ENCODE data around the gene LGSN.
A peak's percentile ranks its signal among the peaks of the same experiment; 100 is the strongest.
"Not testable (repeated sequence)": the region's sequence is repeated elsewhere in the genome, so short reads cannot be mapped to it uniquely, and the experiment has no call there.

Gene LGSN

DNA sequence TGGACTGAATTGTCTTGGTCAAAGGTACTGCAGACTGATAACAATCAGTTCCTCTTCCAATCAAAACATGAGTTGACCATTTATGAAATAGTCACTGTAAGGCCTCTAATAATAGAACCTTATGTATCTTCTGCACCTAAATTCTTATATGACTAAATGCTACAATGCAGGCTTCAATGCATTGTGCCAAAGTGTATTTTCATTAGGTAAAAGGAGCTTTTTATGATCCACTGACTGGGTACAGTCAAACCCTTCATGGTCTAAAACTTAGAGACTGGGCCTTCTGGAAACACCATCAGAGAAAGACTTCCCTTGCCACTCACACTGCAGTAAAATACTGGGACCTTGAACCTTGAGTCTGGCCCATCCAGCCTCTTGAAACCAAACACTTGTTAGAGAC is 16.3 kb downstream of the LGSN start:
- no peak for DNase-seq

DNA sequence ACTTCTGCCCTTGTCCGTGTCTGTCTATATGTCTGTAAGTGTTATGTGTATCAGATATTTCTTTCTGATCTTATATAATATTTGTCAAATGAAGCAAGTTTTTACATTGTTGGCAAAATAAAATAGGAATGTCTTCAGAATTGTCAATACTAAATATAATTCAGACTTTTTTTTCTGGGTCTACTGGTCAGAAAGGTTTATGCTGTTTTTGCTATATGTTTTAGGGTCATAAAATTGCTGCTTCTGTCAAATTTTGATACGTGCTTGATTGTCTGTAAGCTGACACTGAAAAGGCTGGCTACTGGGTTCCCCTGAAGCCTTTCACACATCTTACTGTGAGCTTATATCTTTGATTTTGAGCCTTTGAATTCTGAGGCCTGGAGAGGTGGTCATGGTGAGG is 20.1 kb downstream of the LGSN start:
- no peak for DNase-seq

DNA sequence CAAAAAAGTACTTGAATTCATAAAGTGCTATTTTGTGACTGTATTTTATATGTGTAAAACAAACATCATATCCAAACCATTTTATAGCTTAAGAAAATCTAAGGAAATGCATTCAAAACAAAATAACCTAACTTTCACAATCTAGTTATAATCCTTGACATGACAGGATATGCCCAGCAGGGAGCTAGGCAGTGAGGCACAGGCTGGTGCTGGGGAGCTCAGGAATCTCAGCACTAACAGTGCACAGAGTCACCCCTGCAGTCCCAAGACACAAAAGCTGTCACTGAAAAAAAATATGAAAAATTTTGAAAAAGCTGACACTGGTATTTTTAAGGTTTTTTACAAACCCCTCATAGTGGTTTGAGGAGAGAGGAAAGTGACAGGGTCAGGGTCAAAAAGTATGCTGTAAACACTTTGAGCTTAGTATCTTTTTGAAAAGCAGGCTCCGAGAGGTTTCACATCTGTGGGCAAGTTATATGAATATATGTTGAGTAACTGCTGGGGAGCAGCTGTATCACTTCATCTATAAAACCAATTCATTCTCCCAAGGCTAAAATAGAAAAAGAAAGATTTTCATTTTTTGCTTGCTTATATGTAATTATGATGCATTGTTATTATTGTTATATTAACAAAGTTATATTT is 24.1 kb downstream of the LGSN start:
- no peak for DNase-seq

DNA sequence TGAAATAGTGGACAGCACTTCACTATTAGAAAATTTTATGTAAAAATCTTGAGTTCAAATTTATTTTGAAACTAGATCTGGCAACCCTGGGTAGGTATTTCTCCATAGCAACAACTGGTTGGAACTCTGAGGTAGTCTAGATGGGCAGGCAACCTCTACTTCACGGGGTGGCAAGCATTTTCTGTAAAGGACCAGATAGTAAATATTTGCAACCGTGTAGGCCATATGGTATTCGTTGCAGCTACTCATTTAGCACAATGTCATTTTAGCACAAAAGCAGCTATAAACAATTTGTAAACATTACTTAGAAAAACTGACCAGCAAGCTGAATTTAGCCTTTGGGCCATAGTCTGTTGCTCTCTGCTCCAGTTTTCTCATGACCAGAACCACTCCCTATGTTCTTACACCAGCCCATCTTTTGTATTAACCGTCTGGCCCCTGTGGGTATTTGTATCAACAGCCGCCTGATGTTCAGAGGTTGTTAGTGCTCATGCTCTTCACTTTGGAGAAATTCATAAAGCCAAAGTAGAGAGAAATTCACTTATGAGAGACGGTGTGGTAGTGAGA is 29.2 kb downstream of the LGSN start:
- DNase-seq: no peak

DNA sequence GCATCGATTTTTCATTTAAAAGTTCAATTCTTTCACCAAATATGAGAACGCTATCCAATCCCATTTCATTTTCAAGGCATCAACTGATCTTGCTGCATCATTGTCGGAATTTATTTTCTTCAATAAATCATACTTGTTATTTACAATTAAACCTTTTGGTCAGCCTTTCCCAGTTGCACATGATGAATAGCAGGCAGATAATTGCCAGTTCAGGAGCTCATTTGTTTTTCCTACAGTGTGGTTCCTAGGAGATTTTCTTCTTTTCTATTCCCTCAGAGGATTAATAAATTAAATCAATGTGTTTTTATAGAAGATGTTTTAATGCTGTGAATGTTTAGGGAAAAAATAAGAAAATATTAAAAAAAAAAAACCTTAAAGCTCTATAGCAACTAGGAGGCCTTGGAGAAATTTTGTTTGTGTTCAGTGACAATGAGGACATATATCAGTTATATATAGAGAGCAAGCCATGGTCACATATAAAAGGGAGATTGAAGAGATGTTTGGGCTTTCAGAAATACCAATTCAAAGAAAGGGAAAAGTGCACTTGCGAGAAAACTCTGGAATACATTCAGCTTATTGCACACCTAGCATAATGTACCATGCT is 30.4 kb downstream of the LGSN start:
- no peak for DNase-seq

DNA sequence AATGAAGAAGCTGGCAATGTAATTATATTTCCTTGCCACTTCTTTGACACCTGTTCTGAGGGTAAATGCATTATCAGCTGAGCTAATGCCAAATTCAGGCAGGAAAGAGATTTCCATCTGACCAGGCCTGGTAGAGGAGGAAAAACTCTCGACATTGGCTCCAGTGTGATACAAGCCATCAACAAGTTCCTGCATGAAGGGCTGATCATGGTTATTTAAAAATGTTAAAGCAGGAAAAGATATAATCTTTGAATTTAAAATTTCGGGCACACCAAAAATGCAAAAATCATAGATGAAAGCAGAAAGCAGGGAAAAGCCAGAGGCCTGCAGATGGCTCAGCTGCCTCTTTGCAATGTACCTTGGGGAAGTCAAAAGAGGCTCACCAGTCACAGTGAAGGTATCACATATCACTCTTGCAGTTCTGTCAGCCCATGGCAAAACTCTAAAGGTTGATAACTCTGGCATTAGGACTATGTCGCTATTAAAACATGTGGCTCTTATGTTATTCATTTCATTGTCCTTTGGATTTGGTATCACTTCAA is 39.1 kb downstream of the LGSN start:
- DNase-seq: no peak

DNA sequence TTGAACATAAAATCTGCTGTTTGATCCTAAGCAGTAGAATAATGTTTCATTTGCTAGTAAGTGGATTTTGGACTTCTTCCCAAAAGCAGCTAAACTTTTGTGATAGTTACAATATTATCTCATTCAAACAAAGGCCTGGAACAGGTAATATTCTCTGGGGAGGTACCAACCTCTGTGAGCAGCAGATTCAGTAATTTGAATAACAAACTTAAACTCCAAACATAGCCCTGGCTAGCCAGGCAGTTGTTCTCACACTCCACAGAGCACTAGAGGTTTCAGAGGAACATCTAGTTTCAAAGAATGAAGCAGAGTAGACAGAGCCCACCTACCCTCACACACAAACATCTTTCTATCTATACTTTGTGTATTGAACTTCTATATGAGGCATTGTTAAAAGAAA is 40.9 kb downstream of the LGSN start:
- no peak for DNase-seq

DNA sequence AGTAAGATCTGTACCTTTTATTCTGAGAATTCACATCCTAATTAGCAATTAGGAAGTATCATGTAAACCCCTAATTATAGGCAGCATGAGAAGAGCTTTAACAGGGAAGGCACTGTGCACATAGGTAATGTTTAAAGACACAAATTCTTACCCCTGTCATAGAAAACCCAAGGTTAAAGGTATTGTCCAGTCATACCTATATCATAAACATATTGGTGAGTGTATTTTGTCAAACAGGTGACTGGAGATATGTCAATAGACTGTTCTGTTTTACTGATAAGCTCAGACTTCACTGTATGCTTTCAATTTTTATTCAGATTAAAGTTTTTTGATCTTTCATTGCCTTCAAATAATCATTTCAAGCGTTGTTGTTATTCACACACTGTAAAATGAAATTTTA is 43.8 kb downstream of the LGSN start:
- no peak for DNase-seq

DNA sequence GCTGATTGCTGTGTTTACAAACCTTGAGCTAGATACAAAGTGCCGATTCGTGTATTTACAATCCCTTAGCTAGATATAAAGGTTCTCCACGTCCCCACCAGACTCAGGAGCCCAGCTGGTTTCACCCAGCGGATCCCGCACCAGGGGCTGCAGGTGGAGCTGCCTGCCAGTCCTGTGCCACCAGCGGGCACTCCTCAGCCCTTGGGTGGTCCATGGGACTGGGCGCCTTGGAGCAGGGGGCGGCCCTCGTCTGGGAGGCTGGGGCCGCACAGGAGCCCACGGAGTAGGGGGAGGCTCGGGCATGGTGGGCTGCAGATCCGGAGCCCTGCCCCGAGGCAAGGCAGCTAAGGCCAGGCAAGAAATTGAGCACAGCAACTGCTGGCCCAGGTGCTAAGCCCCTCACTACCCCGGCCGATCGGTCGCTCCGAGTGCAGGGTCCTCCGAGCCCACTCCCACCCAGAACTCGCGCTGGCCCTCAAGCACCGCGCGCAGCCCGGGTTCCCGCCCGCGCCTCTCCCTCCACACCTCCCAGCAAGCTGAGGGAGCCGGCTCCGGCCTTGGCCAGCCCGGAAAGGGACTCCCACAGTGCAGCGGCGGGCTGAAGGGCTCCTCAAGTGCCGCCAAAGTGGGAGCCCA is 44.9 kb downstream of the LGSN start:
- not testable (repeated sequence) for DNase-seq

DNA sequence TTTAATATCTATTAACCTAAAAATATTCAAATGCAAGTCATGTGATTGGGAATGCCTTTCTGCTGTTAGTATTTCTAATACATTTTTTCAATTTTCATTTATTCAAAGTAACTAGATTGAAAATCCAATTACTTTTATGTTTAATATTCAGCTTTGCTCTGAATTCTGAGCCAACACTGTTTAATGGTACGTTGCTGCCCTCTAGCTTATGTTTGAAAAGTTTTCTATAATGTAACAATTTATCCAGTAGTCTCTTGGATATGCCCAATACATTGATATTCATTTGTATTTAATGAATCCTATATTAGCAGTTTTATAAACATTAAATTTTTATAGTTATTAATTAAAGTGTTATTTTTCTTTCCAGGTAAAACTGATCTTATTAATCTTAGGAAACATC is 47.4 kb downstream of the LGSN start:
- DNase-seq: peak; percentile 23

DNA sequence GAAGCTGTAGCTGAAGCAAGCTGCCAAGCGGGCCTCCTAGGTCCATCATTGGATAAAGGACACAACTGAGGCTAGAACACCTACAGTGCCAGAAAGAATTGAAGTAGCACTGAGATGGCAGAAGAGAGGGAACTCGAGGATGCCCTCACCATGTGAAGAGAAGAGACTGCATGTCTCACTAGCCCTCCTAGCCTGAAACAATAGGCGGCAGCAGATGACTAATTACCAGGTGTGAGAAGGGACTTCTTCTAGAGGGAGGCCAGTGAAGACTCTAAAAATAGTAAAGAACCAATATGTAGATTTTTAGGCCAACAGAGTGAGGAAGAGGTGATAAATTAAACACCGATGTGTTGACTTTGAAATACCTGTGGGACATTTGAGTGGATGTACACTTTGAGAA is 50.3 kb downstream of the LGSN start:
- DNase-seq: no peak

DNA sequence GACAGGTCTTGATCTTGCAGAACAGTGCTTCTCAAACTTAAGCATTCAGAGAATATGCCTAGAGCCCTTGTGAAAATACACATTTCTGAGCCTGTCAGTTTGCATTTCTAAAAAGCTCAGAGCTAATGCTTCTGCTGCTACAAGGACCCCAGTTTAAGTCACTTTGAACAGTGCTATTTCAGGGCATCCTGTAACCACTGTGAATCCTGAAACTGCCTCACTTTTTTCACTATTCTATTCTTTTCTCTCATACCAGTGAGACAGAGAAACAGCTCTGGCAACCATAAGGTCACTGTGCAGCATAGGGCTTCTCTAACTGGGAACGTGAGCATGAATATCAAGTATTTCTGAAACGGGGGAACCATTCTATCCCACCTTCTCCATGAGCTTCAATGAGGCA is 51.2 kb downstream of the LGSN start:
- no peak for DNase-seq

DNA sequence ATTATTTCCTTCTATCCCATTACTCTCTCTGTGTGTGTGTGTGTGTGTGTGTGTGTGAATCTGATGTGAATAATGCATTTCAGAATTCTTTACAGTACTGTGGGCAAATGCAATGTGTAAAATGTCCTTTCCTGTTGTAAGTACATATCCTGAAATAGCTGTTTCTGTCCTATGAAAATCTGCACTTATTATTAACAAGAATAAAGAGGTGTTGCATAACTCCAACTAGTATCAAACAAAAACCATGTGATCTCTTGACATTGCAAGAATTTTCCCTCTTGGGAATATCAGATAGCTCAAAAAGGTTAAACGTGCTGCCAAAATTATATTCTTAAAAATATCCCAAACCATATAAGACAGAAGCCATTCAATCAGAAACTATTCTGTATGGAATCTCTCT is 52.0 kb downstream of the LGSN start:
- DNase-seq: no peak

DNA sequence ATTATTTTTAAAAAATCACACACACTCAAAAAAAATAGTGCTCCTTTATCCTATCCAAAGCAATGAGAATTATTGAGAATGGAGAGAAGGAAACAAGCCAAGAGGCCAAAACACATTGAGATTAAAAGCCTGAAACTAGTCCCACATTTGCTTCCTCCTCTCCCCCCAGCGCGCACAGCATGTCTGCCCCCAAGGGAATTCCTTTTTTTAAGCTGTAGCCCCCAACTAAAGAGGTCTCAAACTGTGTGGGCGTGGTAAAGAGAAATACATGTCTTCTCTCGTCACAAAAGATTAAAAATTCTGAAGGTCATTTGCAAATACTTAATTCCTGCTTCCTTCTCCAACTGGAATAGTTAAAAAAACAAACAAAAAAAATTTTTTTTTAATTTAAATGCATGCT is 52.7 kb downstream of the LGSN start:
- DNase-seq: no peak

DNA sequence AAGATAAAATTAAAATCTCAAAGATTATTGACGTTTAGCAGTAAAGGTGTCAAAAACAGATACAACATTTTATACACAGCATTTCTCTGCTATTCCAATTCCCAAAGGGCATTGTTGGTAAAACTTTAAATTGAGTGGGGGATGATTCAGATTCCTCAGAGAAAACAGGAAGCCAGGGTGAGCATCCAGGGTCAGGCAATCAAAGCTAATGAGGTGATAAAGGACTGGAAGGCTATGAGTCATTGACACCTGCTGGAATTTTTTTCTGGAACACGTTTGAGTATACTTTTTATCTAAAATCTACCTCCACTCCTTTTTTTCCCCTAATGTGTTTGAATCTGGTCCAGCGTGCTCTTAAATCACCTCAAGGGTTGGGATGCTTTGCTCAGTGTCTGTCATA is 56.3 kb downstream of the LGSN start:
- DNase-seq: no peak

DNA sequence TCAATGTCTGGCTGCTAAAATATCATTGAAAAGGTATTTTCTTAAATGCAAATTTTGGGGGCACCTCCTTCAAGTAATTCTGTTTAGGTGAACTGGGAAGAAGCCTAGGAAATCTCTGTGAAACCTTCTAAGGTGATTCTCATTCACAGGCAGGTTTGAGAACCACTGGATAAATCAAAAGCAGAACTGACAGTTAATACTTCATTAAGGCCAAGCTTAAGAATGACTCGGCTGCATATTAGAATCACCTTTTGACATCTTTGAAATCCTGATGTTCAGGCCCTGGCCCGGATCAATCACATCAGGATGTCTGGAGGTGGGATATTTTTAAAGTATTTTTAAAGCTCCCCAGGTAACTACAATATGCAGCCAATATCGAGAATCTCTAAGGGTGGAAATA is 58.0 kb downstream of the LGSN start:
- no peak for DNase-seq

DNA sequence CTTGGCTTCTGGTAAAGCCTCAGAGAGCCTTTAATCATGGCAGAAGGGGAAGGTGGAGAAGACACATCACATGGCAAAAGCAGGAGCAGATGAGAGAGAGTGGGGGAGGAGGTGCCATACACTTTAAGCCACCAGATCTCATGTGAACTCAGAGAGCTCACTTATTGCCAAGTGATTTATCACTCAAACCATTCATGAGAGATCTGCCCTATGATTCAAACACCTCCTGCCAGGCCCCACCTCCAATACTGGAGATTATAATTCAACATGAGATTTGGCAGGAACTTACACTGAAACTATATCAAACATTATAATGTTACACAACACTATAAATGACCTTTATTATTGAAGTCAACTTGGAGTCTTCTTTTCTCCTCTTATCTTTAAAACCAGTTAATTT is 60.6 kb downstream of the LGSN start:
- no peak for DNase-seq

DNA sequence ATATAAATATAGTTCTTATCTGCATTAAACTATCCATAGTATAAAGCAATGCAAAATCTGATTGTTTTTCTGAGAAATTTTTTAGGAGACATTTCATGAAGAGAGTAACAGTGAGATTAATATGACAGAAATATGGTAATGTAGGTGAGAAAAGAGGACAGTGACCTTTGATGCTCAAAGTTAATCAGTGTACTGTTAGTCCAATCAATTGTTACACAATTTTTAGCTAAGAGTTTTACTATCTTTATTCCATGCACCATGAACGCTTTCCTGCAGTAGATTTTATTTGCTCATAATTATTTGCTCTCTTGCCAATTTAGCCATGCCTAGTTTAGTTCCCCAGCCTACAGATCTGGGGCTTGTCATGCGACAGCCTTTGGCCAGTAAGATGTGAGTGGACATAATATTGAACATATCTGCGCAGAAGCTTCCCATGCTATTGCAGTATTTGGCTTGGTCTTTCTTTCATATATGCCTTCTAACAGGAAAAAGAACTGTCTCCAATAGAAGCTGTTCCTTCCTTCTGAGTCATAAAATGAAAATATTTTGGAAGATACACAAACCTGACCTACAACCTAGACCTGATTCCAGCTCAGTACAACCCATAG is 69.8 kb downstream of the LGSN start:
- no peak for DNase-seq

DNA sequence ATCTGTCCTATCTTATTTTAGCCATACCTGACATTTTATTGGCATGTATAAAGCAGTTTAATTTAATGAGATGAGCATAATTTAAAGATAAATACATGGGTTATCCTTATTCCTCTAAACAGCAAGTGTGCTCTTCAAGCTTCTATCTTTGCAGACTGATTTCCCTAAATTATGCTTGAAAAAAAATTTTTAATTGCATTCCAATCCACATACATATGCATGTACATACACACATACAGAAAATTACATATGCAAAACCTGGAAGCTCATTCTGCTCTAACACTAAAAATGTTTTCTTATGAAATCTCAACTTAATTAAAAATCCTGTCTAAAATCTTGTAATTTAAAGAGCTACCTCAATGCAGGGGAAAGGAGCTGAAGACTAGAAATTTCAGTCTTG is 73.2 kb downstream of the LGSN start:
- DNase-seq: no peak

DNA sequence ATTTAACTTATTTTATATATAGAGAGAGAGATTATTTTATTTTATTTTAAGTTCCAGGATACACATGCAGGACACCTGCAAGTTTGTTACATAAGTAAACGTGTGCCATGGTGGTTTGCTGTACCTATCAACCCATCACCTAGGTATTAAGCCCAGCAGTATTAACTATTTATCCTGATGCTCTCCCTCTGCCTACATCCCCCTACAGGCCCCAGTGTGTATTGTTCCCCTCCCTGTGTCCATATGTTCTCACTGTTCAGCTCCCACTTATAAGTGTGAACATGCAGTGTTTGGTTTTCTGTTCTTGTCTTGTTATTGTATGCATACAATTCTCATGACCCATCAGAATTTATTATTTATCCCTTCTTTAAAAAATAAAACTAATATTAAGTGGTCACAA is 73.9 kb downstream of the LGSN start:
- no peak for DNase-seq

DNA sequence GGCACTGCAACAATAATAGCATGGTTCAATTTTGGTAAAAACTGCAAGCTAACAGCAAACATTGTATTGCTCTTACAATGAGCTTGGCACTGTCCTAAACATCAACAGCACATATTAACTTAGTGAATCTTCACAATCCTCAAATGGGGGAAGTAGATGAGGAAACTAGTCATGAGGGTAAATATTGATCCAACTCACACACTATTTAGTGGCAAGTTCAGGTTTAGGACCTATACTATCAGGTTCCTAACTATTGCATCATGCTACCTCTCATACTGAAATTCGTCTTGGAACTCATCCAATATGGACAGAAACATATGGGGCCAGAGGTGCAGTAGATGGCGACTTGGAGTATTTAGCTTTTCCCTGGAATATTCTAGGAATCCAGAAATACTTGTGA is 74.4 kb downstream of the LGSN start:
- DNase-seq: no peak

DNA sequence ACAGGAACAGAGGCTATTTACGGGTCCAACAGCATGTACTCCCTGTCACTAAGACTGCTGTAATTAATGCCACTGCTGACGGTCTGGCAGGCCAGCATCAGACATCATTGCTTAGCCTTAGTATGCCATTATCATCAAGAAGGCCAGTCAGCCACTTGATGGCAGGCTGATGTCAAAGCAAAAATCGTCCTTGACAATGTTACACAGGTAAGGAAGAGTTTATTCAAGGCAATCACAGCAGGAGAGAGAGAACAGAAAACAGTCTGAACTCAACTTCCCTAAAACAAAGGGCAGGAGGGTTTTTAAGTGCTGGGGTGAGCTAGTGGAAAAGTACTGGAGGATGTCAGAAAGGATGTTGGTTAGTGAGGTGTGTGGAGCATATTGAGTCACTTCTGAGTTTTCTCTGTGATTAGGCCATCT is 83.4 kb downstream of the LGSN start:
- DNase-seq: no peak

DNA sequence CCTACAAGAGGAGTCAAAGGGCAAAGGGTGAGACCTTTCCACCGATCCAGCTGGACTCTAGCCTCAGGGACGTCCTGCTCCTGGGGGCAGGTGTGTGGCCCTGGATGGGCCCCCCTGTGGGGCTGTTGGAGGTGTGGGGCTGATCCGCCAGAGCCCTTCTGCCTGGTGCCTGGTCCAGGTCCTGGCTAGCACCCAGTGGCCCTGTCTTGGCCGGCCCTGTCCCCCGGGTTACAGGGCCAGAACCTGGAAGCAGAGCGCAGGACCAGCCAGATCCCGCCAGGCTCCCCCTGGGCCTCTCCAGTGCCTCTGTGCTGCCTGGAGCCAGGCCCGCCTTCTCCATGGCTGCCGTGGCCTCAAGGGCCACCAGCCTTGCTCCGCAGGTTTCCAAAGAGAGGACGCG is 89.3 kb downstream of the LGSN start:
- DNase-seq: not testable (repeated sequence)

DNA sequence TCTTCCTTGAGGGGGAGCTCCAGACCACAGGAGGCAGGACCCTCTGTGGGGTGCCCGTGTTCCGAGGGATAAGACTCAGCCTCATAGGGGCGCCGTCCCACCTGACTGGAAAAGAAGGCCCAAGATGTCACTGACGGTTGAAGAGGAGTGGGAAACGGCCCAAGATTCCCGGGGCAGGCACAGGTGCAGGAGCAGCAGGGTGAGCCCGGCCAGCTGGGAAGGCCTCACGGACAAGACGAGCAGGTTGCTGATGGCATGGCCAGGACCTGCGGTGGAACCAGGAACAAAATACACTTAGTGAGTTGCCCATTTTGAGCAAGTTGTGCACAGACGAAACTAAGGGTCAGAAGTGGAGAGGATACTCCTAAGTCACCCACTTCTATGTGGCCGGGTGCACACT is 89.8 kb downstream of the LGSN start:
- not testable (repeated sequence) for DNase-seq

Measured in NCI-H1092 treated with DMSO at 0.1 percent for 48 hours (cell line).